ENCODE results near the gene C1orf159. TPM values are rescaled to one million over a fixed set of nuclear protein-coding genes. Genes with fewer than 3 reads are reported as not detected.

Gene C1orf159
- total RNA-seq, 6 experiments from 2014 or later: 4.0 to 7.7 (median 6.4) TPM

- Histone ChIP-seq H3K27me3 (no peaks in the 10 kb centered on the region), H3K36me3 (no peaks in the 10 kb centered on the region), H3K4me1 (peaks cover 0 to 19% (median 9%) of the 10 kb centered on the region in 4 donors), H3K9me3 (no peaks in the 10 kb centered on the region), H3K4me3 (no peak overlapping the region), H3K27ac (no peak overlapping the region)
- WGBS (ENCODE audit: insufficient coverage, low coverage, low lambda C conversion rate, missing lambda C conversion rate): 75% methylated on average over 8 of the region's 16 CpGs
- DNase-seq (peak in 1 of 3 donors; percentile 24), ATAC-seq (no peak)
- intact Hi-C loops (cut with DNase I): loop anchor here (5.0 to 10.0 kb wide), 3 partner anchors 122 to 172 kb away; no protein-coding TSS in a partner anchor
- TF ChIP-seq, protein P1, sequence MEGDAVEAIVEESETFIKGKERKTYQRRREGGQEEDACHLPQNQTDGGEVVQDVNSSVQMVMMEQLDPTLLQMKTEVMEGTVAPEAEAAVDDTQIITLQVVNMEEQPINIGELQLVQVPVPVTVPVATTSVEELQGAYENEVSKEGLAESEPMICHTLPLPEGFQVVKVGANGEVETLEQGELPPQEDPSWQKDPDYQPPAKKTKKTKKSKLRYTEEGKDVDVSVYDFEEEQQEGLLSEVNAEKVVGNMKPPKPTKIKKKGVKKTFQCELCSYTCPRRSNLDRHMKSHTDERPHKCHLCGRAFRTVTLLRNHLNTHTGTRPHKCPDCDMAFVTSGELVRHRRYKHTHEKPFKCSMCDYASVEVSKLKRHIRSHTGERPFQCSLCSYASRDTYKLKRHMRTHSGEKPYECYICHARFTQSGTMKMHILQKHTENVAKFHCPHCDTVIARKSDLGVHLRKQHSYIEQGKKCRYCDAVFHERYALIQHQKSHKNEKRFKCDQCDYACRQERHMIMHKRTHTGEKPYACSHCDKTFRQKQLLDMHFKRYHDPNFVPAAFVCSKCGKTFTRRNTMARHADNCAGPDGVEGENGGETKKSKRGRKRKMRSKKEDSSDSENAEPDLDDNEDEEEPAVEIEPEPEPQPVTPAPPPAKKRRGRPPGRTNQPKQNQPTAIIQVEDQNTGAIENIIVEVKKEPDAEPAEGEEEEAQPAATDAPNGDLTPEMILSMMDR (IDR thresholded peaks at IDR 0.05): no peak
- no peak for TF ChIP-seq POLR2A (IDR thresholded peaks at IDR 0.05)
Observed at GRCh38 chr1:1120096-1120495, 4.2 kb upstream of the C1orf159 start.

DNA sequence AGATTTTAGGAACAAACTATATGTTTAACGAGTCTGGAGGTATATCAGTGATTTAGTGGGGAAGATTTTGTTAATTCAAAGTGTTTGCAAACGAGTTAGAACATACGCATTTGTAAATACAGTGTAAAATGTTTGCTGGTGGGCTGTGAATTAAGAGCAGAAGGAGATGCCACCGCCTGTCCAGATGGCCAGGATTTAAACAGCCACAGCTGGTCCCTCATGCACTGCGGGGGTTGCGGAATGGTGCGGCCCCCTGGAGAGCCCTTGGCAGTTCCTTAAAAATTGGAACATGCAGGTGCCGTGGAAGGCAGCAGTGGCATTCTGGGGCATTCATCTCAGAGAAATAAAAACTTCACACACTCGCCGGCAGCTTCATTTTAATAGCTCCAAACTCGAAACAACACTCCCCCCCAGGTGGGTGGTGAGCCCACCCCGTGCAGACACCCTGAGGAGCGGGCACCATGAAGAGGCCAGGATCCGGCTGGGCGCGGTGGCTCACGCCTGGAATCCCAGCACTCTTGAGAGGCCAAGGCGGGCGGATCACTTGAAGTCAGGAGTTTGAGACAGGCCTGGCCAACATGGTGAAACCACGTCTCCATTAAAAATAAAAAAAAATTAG lies 3.5 kb upstream of the C1orf159 start:
- Histone ChIP-seq H3K4me3 (no peak overlapping the region), H3K27ac (no peak overlapping the region), H3K4me1 (peaks cover 0 to 12% (median 6%) of the 10 kb centered on the region in 4 donors), H3K36me3 (no peaks in the 10 kb centered on the region), H3K27me3 (no peaks in the 10 kb centered on the region), H3K9me3 (no peaks in the 10 kb centered on the region)
- intact Hi-C loops (cut with DNase I): no loop called here
- ATAC-seq (no peak), DNase-seq (peak in 1 of 3 donors; percentile 35)
- 59% methylated on average over 10 of the region's 20 CpGs for WGBS (ENCODE audit: insufficient coverage, low coverage, low lambda C conversion rate, missing lambda C conversion rate)
- TF ChIP-seq POLR2A (IDR thresholded peaks at IDR 0.05): no peak
- TF ChIP-seq, protein P1 (IDR thresholded peaks at IDR 0.05): no peak

- H3K9me3 ChIP-seq: no peaks in the 10 kb centered on the region
- ATAC-seq: no peak
- H3K4me1 ChIP-seq: peaks cover 0 to 10% (median 4%) of the 10 kb centered on the region in 4 donors
- DNase-seq: peak in 1 of 3 donors; percentile 42
- intact Hi-C loops (cut with DNase I): no loop called here
- no peak overlapping the region for H3K27ac ChIP-seq
- no peaks in the 10 kb centered on the region for H3K27me3 ChIP-seq
- TF ChIP-seq POLR2A (IDR thresholded peaks at IDR 0.05): no peak
- TF ChIP-seq, protein P1 (IDR thresholded peaks at IDR 0.05): no peak
- no peaks in the 10 kb centered on the region for H3K36me3 ChIP-seq
- 74% methylated on average over 5 of the region's 11 CpGs for WGBS (ENCODE audit: insufficient coverage, low coverage, low lambda C conversion rate, missing lambda C conversion rate)
- no peak overlapping the region for H3K4me3 ChIP-seq
Observed at GRCh38 chr1:1118876-1119220, 3.0 kb upstream of the C1orf159 start.

- H3K27ac ChIP-seq: no peak overlapping the region
- H3K27me3 ChIP-seq: no peaks in the 10 kb centered on the region
- no peaks in the 10 kb centered on the region for H3K9me3 ChIP-seq
- H3K4me3 ChIP-seq: no peak overlapping the region
- intact Hi-C loops (cut with DNase I): no loop called here
- H3K4me1 ChIP-seq: peaks cover 0 to 10% (median 4%) of the 10 kb centered on the region in 4 donors
- H3K36me3 ChIP-seq: no peaks in the 10 kb centered on the region
- 79% methylated on average over 13 of the region's 33 CpGs for WGBS (ENCODE audit: insufficient coverage, low coverage, low lambda C conversion rate, missing lambda C conversion rate)
- no peak for ATAC-seq
- DNase-seq: peak in 2 of 3 donors; percentile 41 to 54
- TF ChIP-seq, protein P1 (IDR thresholded peaks at IDR 0.05): no peak
- TF ChIP-seq POLR2A (IDR thresholded peaks at IDR 0.05): no peak
Observed at GRCh38 chr1:1118011-1118875, 2.4 kb upstream of the C1orf159 start.

All from right lobe of liver (tissue), 6 donors.